WI38 (cell line): ENCODE data around the gene XKR3.

ENCODE experiments used
- H3K4me3 ChIP-seq: 2 replicates; pipeline ENCODE4 v1.5.1; 2011; ENCODE audit warnings: low read depth, mild to moderate bottlenecking, control low read depth, low read length
- CTCF ChIP-seq: IDR thresholded peaks from 2 replicates; pipeline ENCODE4 v1.5.1; 2012; ENCODE audit warnings: low read depth, mild to moderate bottlenecking, control low read depth, low read length

Gene XKR3

GRCh38 chr22:16845465-16845864 lies 20.3 kb upstream of the XKR3 start:
- TF ChIP-seq CTCF = no peak
- no peak overlapping the region for H3K4me3 ChIP-seq

GRCh38 chr22:16844529-16844928 lies 19.3 kb upstream of the XKR3 start:
- H3K4me3 ChIP-seq = no peak overlapping the region
- TF ChIP-seq CTCF = no peak

GRCh38 chr22:16838073-16838472 lies 12.9 kb upstream of the XKR3 start:
- TF ChIP-seq CTCF = no peak

GRCh38 chr22:16834971-16835370 lies 9.8 kb upstream of the XKR3 start:
- H3K4me3 ChIP-seq = no peak overlapping the region
- TF ChIP-seq CTCF = no peak

More at GRCh38 chr22:16838073-16838472, 12.9 kb upstream of the XKR3 start:
- H3K4me3 ChIP-seq = no peak overlapping the region

- TF ChIP-seq CTCF = no peak
- H3K4me3 ChIP-seq = no peak overlapping the region
These were observed 6.0 kb upstream of the XKR3 start for GRCh38 chr22:16831257-16831656.

- no peak for TF ChIP-seq CTCF
- no peak overlapping the region for H3K4me3 ChIP-seq
These were observed 4.8 kb upstream of the XKR3 start for GRCh38 chr22:16829985-16830384.

GRCh38 chr22:16828876-16829275 lies 3.7 kb upstream of the XKR3 start:
- H3K4me3 ChIP-seq = no peak overlapping the region
- TF ChIP-seq CTCF = no peak
